Stimulated activated CD8-positive, alpha-beta memory T cell treated with anti-CD3 and anti-CD28 coated beads, Interleukin-12 subunit alpha, Interleukin-12 subunit beta, amount 100 ng/mL, for 1 hour (primary cell): ENCODE measurements around the gene GPR89B.
"Not testable (repeated sequence)": the region's sequence is repeated elsewhere in the genome, so short reads cannot be mapped to it uniquely, and the experiment has no call there.

Experiments used
- DNase-seq: peaks from one replicate; pipeline ENCODE4 v3.0.0-alpha.2; 2020; ENCODE audit warnings: low read depth

The GPR89B gene

DNA sequence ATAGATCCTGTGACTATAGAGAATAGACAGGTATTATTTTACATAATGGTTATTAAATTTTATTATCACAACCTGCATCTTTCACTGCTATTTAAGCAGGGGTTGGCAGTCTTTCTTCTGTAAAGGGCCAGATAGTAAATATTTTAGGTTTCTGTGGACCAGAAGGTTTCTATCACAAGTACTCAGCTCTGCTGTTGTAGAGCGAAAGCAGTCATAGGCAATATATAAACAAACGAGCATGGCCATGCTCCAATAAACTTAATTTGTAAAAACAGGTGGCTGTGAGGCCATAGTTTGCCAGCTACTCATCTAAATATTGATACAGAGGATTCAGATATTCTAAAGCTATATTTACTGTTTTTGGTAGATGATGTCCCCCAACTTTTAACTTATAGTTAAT, 12.2 kb downstream of the GPR89B start:
- not testable (repeated sequence) for DNase-seq

DNA sequence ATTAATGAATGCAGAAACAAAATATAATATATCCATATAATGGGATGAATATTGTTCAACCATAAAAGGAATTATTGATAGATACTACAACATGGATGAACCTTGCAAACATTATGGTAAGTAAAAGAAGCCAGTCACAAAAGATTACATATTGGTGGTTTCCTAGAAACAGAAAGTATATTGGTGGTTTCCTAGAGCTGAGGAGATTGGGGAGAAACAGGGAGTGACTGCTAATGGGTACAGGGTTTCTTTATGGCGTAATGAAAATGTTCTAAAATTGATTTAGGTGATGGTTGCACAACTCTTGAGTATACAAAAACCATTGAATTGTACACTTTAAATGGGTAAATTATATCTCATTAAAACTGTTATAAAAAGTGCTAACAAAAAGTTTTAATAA, 14.3 kb downstream of the GPR89B start:
- not testable (repeated sequence) for DNase-seq

GRCh38 chr1:147949517-147949916, 21.3 kb downstream of the GPR89B start:
- not testable (repeated sequence) for DNase-seq

DNA sequence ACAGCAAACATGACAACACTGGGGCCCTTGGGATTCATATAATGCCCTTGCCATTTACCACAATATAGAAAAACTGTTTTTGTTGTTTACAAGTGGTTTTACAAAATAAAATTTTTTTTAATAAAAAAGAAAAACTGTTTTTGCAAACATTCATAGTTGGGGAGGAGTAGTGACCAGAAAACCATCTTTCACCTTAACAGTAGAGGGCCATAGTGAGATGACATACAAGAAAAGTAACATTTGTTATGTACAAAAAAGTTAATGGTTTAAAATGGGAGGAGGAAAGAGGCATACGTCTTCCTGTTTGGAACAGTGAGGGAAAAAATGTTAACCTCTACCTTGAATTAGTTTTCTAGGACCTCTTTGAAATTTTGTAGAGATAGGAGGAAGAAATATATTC, 30.7 kb downstream of the GPR89B start:
- DNase-seq = not testable (repeated sequence)

- not testable (repeated sequence) for DNase-seq
Observed at GRCh38 chr1:147959680-147960079, 31.5 kb downstream of the GPR89B start.

- not testable (repeated sequence) for DNase-seq
Observed at GRCh38 chr1:147964575-147964974, 36.4 kb downstream of the GPR89B start.

- not testable (repeated sequence) for DNase-seq
Observed at GRCh38 chr1:147966657-147967056, 38.4 kb downstream of the GPR89B start.

GRCh38 chr1:147978896-147979651, 50.9 kb downstream of the GPR89B start:
- DNase-seq = not testable (repeated sequence)

DNA sequence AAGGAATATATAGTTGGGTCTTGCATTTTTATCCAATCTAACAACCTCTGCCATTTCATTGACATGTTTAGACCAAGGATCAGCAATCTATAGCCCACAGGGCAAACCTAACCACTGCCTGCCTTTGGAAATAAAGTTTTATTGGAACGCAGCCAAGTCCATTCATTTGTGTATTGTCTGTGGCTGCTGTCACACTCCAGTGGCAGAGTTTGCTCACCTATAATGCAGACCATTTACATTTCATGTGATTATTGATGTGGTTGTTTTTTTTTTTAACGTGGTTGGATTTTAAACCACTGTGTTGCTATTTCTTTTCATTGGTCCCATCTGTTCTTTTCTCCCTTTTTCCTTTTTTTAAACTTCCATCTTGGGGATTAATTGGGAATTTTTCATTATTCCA, 57.2 kb downstream of the GPR89B start:
- not testable (repeated sequence) for DNase-seq

GRCh38 chr1:147987893-147988292, 59.7 kb downstream of the GPR89B start:
- not testable (repeated sequence) for DNase-seq

GRCh38 chr1:147992916-147993315, 64.7 kb downstream of the GPR89B start:
- DNase-seq = not testable (repeated sequence)

- not testable (repeated sequence) for DNase-seq
Observed at GRCh38 chr1:147993400-147993799, 65.2 kb downstream of the GPR89B start.

DNA sequence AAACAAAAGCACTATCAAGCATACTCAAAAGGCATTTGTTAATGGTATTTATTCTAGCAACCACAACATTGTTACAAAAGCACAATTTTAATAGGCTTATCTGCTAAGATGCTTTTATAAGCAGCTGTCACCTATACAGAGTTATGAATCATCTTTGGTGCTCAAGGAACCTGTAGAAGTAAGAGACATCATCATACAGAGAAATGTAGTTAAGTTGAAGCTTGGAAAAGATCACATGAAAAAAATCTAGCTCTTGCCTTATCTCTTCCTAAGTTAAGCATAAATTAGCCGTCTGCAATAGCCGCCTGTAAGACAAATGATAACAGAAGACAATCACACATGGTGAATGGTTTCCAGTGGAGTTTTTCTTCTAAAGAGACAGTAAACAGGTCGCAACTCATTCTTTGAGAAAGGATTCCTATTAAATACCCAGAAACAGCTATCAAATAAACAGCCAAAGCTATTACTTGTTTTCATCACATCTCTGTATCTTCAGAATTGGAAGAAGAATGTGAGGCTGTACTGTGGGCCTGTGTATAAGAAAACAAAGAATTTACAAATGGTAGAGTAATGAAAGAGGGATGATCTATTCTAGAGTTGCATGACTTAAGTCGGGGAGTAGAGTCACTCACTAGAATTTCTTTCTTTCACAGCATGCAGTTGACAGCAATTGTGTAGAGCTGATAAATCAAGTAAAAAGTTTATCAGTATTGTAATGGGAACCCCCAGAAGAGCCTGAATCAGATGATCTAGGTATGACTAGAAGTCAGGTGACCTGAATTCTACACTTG, 65.8 kb downstream of the GPR89B start:
- not testable (repeated sequence) for DNase-seq

DNA sequence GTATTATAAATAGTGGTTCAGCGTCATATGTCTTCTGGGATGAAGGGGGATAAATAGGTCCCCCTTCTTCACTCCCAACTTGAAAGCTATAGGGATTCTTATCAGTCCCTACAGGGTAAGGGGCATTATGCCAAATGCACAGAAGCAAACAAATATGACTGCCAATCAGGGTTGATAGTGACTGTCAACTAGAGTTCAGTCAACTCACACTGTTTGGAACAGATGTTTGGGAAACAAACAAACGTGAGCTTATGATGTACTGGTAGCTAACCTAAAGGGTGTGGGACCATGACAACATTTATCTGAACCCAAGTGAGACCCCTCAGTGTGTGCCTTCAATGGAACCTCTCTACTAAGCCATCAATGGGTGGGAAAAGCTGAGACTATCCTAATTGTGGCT, 67.9 kb downstream of the GPR89B start:
- DNase-seq = not testable (repeated sequence)

GRCh38 chr1:148007724-148008123, 79.5 kb downstream of the GPR89B start:
- not testable (repeated sequence) for DNase-seq

- DNase-seq = no peak
Observed at GRCh38 chr1:148010527-148010926, 82.3 kb downstream of the GPR89B start.

GRCh38 chr1:148013177-148014144, 85.2 kb downstream of the GPR89B start:
- DNase-seq = not testable (repeated sequence)

GRCh38 chr1:148014289-148015200, 86.3 kb downstream of the GPR89B start:
- DNase-seq = not testable (repeated sequence)

DNA sequence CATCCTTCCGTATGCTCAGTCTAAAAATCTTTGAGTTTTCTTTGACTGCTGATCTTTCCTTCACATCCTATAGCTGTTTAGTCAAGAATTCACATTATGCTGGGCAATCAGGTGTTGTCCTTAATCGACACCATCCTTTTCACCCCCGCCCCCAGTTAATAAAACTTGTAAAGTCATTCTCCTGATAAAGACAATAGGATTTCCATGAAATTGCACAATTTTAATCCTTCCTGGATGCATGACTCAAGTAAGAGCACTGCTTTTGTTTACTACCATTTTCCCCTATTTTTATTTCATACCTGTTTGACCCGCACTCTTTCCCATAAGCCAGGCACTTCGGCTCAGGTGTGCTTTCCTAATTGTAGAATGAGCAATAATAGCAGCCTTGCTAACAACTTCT, 96.7 kb downstream of the GPR89B start:
- not testable (repeated sequence) for DNase-seq

DNA sequence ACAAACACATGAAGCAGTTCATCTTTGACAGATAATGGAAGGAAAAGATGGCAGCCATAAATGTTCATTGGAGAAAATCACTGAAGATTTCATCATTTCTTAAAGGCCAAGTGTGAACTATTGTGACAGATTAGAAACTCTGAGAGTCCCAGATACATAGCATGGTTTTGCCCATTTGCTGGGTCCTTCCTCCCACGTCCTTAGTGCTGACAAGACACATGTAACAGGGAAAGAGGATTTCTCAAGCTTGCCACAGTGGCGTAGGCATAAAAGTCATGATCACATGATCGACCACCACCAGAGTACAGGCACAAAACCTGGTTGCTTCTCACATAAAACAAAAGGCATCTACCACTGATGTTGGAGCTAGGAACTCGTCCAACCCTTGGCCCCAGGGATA, 98.8 kb downstream of the GPR89B start:
- not testable (repeated sequence) for DNase-seq

- not testable (repeated sequence) for DNase-seq
Observed at GRCh38 chr1:148032247-148032646, 104.0 kb downstream of the GPR89B start.
